ENCODE measurements around the gene ARHGAP4.

- TF ChIP-seq CTCF (IDR thresholded peaks at IDR 0.05) (no peak), POLR2A (IDR thresholded peaks at IDR 0.05) (no peak)
Observed at GRCh38 chrX:153968255-153968654, 42.2 kb upstream of the ARHGAP4 start.

All from heart left ventricle (tissue), 13 donors.